ENCODE measurements around the gene INPP5A. TPM values are rescaled to one million over a fixed set of nuclear protein-coding genes. Genes with fewer than 3 reads are reported as not detected.

INPP5A gene
- total RNA-seq, 1 experiment from 2014 or later: 12.3 TPM

GRCh38 chr10:132690821-132691610, 153.4 kb downstream of the INPP5A start:
- ChIA-PET RAD21 (ENCODE audit: low non-redundant PET in 1 of 2, low total read pairs in 2 of 2, uncharacterized antibody in 2 of 2, unreplicated experiment in 2 of 2) (no interaction called here), POLR2A (no interaction called here), CTCF (no interaction called here)
- Histone ChIP-seq H3K9me3 (ENCODE audit: control insufficient read depth in 1 of 2, insufficient read depth in 1 of 2, low read depth in 1 of 2, low read length in 2 of 2) (no peaks in the 10 kb centered on the region), H3K4me2 (ENCODE audit: low read length) (no peak overlapping the region), H3K4me3 (replicated peaks in 1 of 2; ENCODE audit: low read depth in 1 of 2, low read length in 2 of 2) (no peak overlapping the region), H3K27ac (ENCODE audit: low read depth, low read length) (no peak overlapping the region), H3K27me3 (ENCODE audit: insufficient read depth, low read length) (no peaks in the 10 kb centered on the region), H3K9ac (ENCODE audit: low read length) (no peak overlapping the region), H4K20me1 (ENCODE audit: insufficient read depth) (no peaks in the 10 kb centered on the region), H3K79me2 (ENCODE audit: insufficient read depth, low read length) (no peaks in the 10 kb centered on the region), H3K36me3 (ENCODE audit: control insufficient read depth in 1 of 2, insufficient read depth in 2 of 2, low read length in 2 of 2) (no peaks in the 10 kb centered on the region), H3K4me1 (ENCODE audit: control insufficient read depth in 1 of 2, insufficient read depth in 2 of 2, low read length in 2 of 2) (no peaks in the 10 kb centered on the region), H2AFZ (ENCODE audit: low read depth, low read length, poor library complexity, severe bottlenecking) (no peak overlapping the region), H3K9me2 (ENCODE audit: insufficient read depth) (no peaks in the 10 kb centered on the region)
- no peak for ATAC-seq
- no peak for TF ChIP-seq CBX3 (IDR thresholded peaks at IDR 0.05; ENCODE audit: low read depth)
- no peak for TF ChIP-seq REST (IDR thresholded peaks at IDR 0.05; ENCODE audit: low read depth)
- no peak for TF ChIP-seq TCF7L2 (IDR thresholded peaks at IDR 0.05; ENCODE audit: borderline replicate concordance, extremely low read depth, insufficient read depth, insufficient read length)
- no peak for TF ChIP-seq EZH2phosphoT487 (IDR thresholded peaks at IDR 0.05; ENCODE audit: borderline replicate concordance)
- TF ChIP-seq CTCF (IDR thresholded peaks at IDR 0.05 in 2 of 3, conservative IDR thresholded peaks at IDR 0.05 in 1 of 3; ENCODE audit: borderline replicate concordance in 1 of 3, insufficient read depth in 1 of 3, low read depth in 2 of 3, low read length in 2 of 3): no peak
- no peak for TF ChIP-seq EGR1 (IDR thresholded peaks at IDR 0.05; ENCODE audit: low read depth)
- TF ChIP-seq ATF3 (IDR thresholded peaks at IDR 0.05): no peak
- no peak for TF ChIP-seq SIN3A (IDR thresholded peaks at IDR 0.05; ENCODE audit: low read depth)
- no peak for TF ChIP-seq POLR2AphosphoS5 (IDR thresholded peaks at IDR 0.05; ENCODE audit: low read depth, low read length)
- TF ChIP-seq CEBPB (IDR thresholded peaks at IDR 0.05; ENCODE audit: low read depth): no peak
- no peak for TF ChIP-seq ZBTB33 (IDR thresholded peaks at IDR 0.05; ENCODE audit: extremely low read depth, insufficient replicate concordance, low read length)
- TF ChIP-seq SP1 (IDR thresholded peaks at IDR 0.05; ENCODE audit: low read depth): no peak
- no peak for DNase-seq (ENCODE audit: low read depth, low spot score)
- BruUV-seq (replicated peaks): no TSS peak
- intact Hi-C loops (cut with micrococcal nuclease): no loop called here
